ENCODE data around the gene IGFN1.
A peak's percentile ranks its signal among the peaks of the same experiment; 100 is the strongest.

Gene IGFN1

DNA sequence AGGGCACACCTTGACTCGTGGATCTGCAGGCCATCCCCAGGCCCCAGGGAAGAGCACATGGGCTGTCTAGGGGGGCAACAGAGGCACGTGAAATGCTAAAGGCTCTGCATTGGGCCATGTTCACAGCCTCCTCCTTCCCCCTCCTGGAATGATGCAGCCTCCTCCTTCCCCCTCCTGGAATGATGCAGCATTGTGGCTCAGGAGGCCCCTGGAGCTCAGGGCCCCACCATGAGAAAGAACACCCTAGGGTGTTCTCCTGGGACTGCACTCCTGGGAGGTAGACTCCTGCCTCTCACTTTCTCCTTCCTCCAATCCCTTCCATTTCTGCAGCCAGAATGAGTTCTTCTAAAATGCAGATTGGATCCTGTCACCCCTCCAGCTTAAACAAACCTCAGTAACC lies 1.5 kb upstream of the IGFN1 start:
- TF ChIP-seq, protein P1, sequence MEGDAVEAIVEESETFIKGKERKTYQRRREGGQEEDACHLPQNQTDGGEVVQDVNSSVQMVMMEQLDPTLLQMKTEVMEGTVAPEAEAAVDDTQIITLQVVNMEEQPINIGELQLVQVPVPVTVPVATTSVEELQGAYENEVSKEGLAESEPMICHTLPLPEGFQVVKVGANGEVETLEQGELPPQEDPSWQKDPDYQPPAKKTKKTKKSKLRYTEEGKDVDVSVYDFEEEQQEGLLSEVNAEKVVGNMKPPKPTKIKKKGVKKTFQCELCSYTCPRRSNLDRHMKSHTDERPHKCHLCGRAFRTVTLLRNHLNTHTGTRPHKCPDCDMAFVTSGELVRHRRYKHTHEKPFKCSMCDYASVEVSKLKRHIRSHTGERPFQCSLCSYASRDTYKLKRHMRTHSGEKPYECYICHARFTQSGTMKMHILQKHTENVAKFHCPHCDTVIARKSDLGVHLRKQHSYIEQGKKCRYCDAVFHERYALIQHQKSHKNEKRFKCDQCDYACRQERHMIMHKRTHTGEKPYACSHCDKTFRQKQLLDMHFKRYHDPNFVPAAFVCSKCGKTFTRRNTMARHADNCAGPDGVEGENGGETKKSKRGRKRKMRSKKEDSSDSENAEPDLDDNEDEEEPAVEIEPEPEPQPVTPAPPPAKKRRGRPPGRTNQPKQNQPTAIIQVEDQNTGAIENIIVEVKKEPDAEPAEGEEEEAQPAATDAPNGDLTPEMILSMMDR (IDR thresholded peaks at IDR 0.05; ENCODE audit: low read depth, low read length), result no peak
- H3K9me3 ChIP-seq (ENCODE audit: severe bottlenecking), result no peaks in the 10 kb centered on the region
- H3K36me3 ChIP-seq, result no peaks in the 10 kb centered on the region
- H3K27ac ChIP-seq, result peak overlapping the region; percentile 68
- H3K27me3 ChIP-seq (ENCODE audit: insufficient read depth, low read depth, severe bottlenecking), result no peaks in the 10 kb centered on the region
- no peak for DNase-seq
- no peak overlapping the region for H3K4me3 ChIP-seq (ENCODE audit: low read depth, low read length)

DNA sequence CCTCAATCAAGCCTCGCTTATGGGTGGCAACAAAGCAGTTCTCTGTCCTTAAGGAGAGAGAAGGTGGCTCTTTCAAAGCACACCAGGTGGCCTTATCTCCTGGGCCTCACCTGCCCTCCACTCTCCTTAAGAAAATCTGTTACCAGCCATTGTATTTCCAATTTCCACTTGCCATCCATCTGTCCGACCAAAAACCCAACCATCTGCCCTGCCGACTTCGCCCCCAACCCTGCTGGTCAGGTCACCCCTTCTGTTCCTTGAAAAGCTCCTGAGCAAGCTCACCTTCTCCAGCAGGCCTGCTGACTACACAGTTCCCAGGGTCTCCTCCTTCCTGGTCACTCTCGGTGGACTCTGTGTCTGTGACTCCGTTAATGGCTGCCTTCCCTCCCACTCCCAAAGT lies 619 bp upstream of the IGFN1 start:
- Histone ChIP-seq H3K27ac (peak overlapping the region; percentile 68), H3K4me3 (ENCODE audit: low read depth, low read length) (no peak overlapping the region), H3K27me3 (ENCODE audit: insufficient read depth, low read depth, severe bottlenecking) (no peaks in the 10 kb centered on the region), H3K9me3 (ENCODE audit: severe bottlenecking) (no peaks in the 10 kb centered on the region), H3K36me3 (no peaks in the 10 kb centered on the region)
- TF ChIP-seq, protein P1 (IDR thresholded peaks at IDR 0.05; ENCODE audit: low read depth, low read length), result no peak
- peak; percentile 79 for DNase-seq

DNA sequence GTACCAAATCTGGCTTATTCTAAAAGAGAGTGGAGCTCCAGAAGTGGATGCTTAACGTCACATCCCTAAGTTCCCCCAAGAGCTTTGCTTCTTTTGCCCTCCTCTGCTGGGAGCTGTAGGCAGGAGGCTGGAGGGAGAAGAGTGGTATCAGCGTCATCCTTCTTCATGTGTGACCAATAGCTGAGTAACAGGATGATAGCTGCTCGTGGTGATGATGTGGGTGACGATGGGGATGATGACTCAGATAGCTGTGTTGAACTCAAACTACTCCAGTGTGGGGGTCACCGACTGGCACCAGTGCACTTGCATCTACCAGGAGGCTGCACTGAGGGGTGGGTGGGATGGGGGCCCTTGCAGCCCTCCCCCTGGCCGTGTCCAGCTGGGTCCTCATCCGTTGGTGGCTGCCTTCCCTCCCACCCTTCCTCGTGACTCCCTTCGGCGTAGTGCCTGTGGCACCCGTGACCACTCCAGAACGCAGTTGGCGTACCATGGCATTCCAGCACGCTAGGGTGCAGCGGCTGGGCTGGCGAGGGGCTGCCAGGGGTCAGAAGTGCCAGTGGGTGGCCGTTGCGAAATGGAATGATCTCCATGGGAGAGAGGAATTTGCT lies 1.1 kb downstream of the IGFN1 start:
- H3K27ac ChIP-seq, result no peak overlapping the region; the same call in 1 of the 2 replicates
- H3K36me3 ChIP-seq, result peaks cover 8% of the 10 kb centered on the region
- H3K27me3 ChIP-seq (ENCODE audit: insufficient read depth, low read depth, severe bottlenecking), result no peaks in the 10 kb centered on the region
- TF ChIP-seq, protein P1 (IDR thresholded peaks at IDR 0.05; ENCODE audit: low read depth, low read length), result no peak
- no peak for DNase-seq
- H3K9me3 ChIP-seq (ENCODE audit: severe bottlenecking), result no peaks in the 10 kb centered on the region
- no peak overlapping the region for H3K4me3 ChIP-seq (ENCODE audit: low read depth, low read length)

DNA sequence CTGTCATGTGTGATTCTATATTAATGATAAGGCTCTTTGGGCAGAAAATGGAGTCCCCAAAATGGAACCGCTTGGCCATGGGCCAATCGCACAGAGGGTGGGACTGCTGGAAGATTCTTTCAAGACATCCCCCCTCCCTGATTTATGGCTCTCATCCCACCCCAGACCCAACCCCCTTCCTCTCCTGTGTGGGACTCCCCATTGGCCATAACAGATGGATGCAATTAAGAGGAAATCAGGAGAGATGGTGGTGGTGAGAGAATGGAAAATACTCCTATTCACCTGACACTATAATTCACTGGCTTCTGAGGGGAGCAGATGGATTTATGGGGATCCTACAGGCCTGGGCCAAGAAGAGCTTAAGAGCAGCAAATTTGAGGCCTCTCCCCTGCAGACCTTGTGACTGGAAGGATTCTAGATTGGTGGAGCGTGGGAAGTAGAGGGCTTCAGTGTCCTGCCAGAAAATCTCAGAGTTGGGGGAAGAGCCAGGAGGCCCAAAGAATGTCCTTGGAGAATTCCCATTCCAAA lies 1.7 kb downstream of the IGFN1 start:
- H3K9me3 ChIP-seq (ENCODE audit: severe bottlenecking), result no peaks in the 10 kb centered on the region
- H3K4me3 ChIP-seq (ENCODE audit: low read depth, low read length), result no peak overlapping the region
- TF ChIP-seq, protein P1 (IDR thresholded peaks at IDR 0.05; ENCODE audit: low read depth, low read length), result no peak
- no peaks in the 10 kb centered on the region for H3K27me3 ChIP-seq (ENCODE audit: insufficient read depth, low read depth, severe bottlenecking)
- DNase-seq, result no peak
- H3K27ac ChIP-seq, result peak overlapping the region; percentile 13
- H3K36me3 ChIP-seq, result peaks cover 8% of the 10 kb centered on the region

DNA sequence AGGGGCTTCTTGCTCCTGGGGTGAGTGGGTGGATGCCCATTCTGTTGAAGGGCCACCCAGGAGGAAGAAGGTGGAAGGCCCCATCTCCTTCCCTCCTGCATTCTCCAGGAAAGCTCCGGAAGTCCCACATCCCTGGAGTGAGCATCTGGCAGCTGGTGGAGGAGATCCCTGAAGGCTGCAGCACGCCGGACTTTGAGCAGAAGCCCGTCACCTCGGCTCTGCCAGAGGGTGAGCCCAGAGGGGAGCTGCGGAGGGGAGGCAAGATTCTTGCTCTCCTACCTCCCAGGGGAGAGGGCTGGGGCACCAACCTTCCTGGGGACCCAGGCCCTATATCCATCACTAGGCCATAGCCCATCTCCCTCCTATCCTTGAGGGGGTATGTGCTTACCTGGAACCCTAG lies 3.4 kb downstream of the IGFN1 start:
- peaks cover 8% of the 10 kb centered on the region for H3K36me3 ChIP-seq
- TF ChIP-seq, protein P1 (IDR thresholded peaks at IDR 0.05; ENCODE audit: low read depth, low read length), result no peak
- no peak overlapping the region for H3K27ac ChIP-seq
- no peak overlapping the region for H3K4me3 ChIP-seq (ENCODE audit: low read depth, low read length)
- no peaks in the 10 kb centered on the region for H3K27me3 ChIP-seq (ENCODE audit: insufficient read depth, low read depth, severe bottlenecking)
- no peak for DNase-seq
- no peaks in the 10 kb centered on the region for H3K9me3 ChIP-seq (ENCODE audit: severe bottlenecking)

DNA sequence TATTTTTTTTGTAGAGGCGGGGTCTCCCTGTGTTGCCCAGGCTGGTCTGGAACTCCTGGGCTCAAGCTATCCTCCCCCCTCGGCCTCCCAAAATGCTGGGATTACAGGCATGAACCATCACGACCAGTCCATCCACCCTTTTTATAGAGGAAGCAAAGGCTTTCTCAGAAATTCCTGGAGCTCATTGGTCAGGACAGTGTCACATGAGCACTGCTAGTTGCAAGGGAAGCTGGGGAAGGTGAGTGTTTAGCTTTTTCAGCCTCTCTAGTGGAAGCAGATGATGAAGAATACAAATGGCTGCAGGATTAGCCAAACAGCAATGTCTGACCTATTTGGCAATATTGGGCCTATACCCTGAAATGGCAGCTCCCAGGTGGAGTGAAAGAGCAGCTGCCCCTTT lies 8.0 kb downstream of the IGFN1 start:
- no peaks in the 10 kb centered on the region for H3K27me3 ChIP-seq (ENCODE audit: insufficient read depth, low read depth, severe bottlenecking)
- no peaks in the 10 kb centered on the region for H3K9me3 ChIP-seq (ENCODE audit: severe bottlenecking)
- DNase-seq, result no peak
- peaks cover 8% of the 10 kb centered on the region for H3K36me3 ChIP-seq
- TF ChIP-seq, protein P1 (IDR thresholded peaks at IDR 0.05; ENCODE audit: low read depth, low read length), result no peak
- H3K4me3 ChIP-seq (ENCODE audit: low read depth, low read length), result no peak overlapping the region
- no peak overlapping the region for H3K27ac ChIP-seq

Measured in WERI-Rb-1 (cell line).